ENCODE data around the gene MED16.

GRCh38 chr19:854549-854948 is 38.4 kb downstream of the MED16 start:
- no peak for TF ChIP-seq CTCF (IDR thresholded peaks at IDR 0.05)
- TF ChIP-seq POLR2AphosphoS5 (IDR thresholded peaks at IDR 0.05): no peak
- no peak for TF ChIP-seq POLR2A (IDR thresholded peaks at IDR 0.05; ENCODE audit: low read depth)
- no peak for TF ChIP-seq EP300 (IDR thresholded peaks at IDR 0.05)
